Peyer's patch (tissue), 4 donors: ENCODE data around the gene BDP1.

ENCODE experiments used
- CTCF ChIP-seq, 6 experiments: fragments of 450-650 bp in 4 of 6; fragments of 200-600 bp in 2 of 6; sonication (generic) in 1 of 6; IDR thresholded peaks; one replicate each; pipeline ENCODE4 v1.5.1; 2017 to 2019; ENCODE audit warnings: antibody characterized with exemption in 6 of 6, mild to moderate bottlenecking in 3 of 6, moderate library complexity in 1 of 6
- POLR2A ChIP-seq, 2 donors: fragments of 450-650 bp; IDR thresholded peaks; one replicate each; pipeline ENCODE4 v1.5.1; 2017; ENCODE audit warnings: antibody characterized with exemption in 2 of 2, mild to moderate bottlenecking in 2 of 2, moderate library complexity in 2 of 2

GRCh38 chr5:71588533-71588885 is 133.1 kb downstream of the BDP1 start:
- no peak for TF ChIP-seq CTCF (IDR thresholded peaks at IDR 0.05)
- no peak for TF ChIP-seq POLR2A (IDR thresholded peaks at IDR 0.05)
